ENCODE results near the gene DNMT3B. TPM values are rescaled to one million over a fixed set of nuclear protein-coding genes. Genes with fewer than 3 reads are reported as not detected.

Gene DNMT3B
- 3.1 to 4.3 TPM (median 3.9 TPM) in 5 replicates for total RNA-seq (2022; extraction: Qiagen RNA extraction)

GRCh38 chr20:32761831-32762753 lies at the start of gene DNMT3B:
DNMT3B (plus strand) TSS chr20:32762385; CDS start chr20:32780324, 17,939 bp downstream.

GRCh38 chr20:32743237-32744112 lies 18.7 kb upstream of the DNMT3B start, which contains the start of gene COMMD7:
COMMD7 (minus strand) TSS chr20:32743467; CDS start chr20:32743391, 76 bp downstream.

Other genes starting within 250 kb of the DNMT3B start
- 8.4 to 14.0 TPM (median 12.4 TPM) in 5 replicates for gene NOL4L, start 177.1 kb upstream of the DNMT3B start, total RNA-seq (2022; extraction: Qiagen RNA extraction)
- not detected in 5 replicates for gene C20orf203, start 88.4 kb upstream of the DNMT3B start, total RNA-seq (2022; extraction: Qiagen RNA extraction)
- gene COMMD7, start 18.9 kb upstream of the DNMT3B start, total RNA-seq (2022; extraction: Qiagen RNA extraction), result 53.4 to 60.6 TPM (median 57.8 TPM) in 5 replicates
- 132 to 159 TPM (median 137 TPM) in 5 replicates for gene MAPRE1, start 57.6 kb downstream of the DNMT3B start, total RNA-seq (2022; extraction: Qiagen RNA extraction)
- gene EFCAB8, start 96.5 kb downstream of the DNMT3B start, total RNA-seq (2022; extraction: Qiagen RNA extraction), result 0.01 TPM in 1 of 5 replicates, not detected in the others
- gene SUN5, start 242.0 kb downstream of the DNMT3B start, total RNA-seq (2022; extraction: Qiagen RNA extraction), result not detected in 5 replicates
- gene BPIFB2, start 245.3 kb downstream of the DNMT3B start, total RNA-seq (2022; extraction: Qiagen RNA extraction), result not detected in 5 replicates